ELR (cell line): ENCODE results near the gene SUN2.

ENCODE experiments used
- DNase-seq: peaks from one replicate; pipeline ENCODE4 v3.0.0-alpha.2; 2015; ENCODE audit warnings: low read depth

The SUN2 gene

GRCh38 chr22:38735126-38735464 is 20.7 kb downstream of the SUN2 start:
- no peak for DNase-seq

GRCh38 chr22:38734421-38735100 is 21.2 kb downstream of the SUN2 start:
- DNase-seq, result no peak

- no peak for DNase-seq
Measured at GRCh38 chr22:38733724-38734381, 21.9 kb downstream of the SUN2 start.

- DNase-seq, result peak; percentile 52
Measured at GRCh38 chr22:38733329-38733723, 22.5 kb downstream of the SUN2 start.

GRCh38 chr22:38732251-38732815 is 23.5 kb downstream of the SUN2 start:
- DNase-seq, result no peak

GRCh38 chr22:38731703-38732161 is 24.1 kb downstream of the SUN2 start:
- no peak for DNase-seq

GRCh38 chr22:38730411-38730871 is 25.4 kb downstream of the SUN2 start:
- DNase-seq, result no peak

- no peak for DNase-seq
Measured at GRCh38 chr22:38729946-38730345, 25.9 kb downstream of the SUN2 start.

GRCh38 chr22:38728871-38729796 is 26.7 kb downstream of the SUN2 start:
- peak; percentile 28 for DNase-seq

- DNase-seq, result no peak
Measured at GRCh38 chr22:38727530-38728451, 28.0 kb downstream of the SUN2 start.

- no peak for DNase-seq
Measured at GRCh38 chr22:38727123-38727522, 28.7 kb downstream of the SUN2 start.

GRCh38 chr22:38725900-38726655 is 29.7 kb downstream of the SUN2 start:
- no peak for DNase-seq

- DNase-seq, result peak; percentile 65
Measured at GRCh38 chr22:38724926-38725571, 30.7 kb downstream of the SUN2 start.

GRCh38 chr22:38724176-38724575 is 31.6 kb downstream of the SUN2 start:
- no peak for DNase-seq

GRCh38 chr22:38721551-38721950 is 34.2 kb downstream of the SUN2 start:
- DNase-seq, result no peak

GRCh38 chr22:38720350-38720749 is 35.4 kb downstream of the SUN2 start:
- DNase-seq, result no peak

GRCh38 chr22:38719196-38719595 is 36.6 kb downstream of the SUN2 start:
- DNase-seq, result no peak

- DNase-seq, result peak; percentile 95
Measured at GRCh38 chr22:38718414-38718813, 37.4 kb downstream of the SUN2 start.

- DNase-seq, result no peak
Measured at GRCh38 chr22:38717244-38717643, 38.6 kb downstream of the SUN2 start.

- DNase-seq, result no peak
Measured at GRCh38 chr22:38716826-38717225, 39.0 kb downstream of the SUN2 start.
